ENCODE data around the gene AVPR2. TPM values are rescaled to one million over a fixed set of nuclear protein-coding genes. Genes with fewer than 3 reads are reported as not detected.

Gene AVPR2
- total RNA-seq, 1 donor, result not detected

DNA sequence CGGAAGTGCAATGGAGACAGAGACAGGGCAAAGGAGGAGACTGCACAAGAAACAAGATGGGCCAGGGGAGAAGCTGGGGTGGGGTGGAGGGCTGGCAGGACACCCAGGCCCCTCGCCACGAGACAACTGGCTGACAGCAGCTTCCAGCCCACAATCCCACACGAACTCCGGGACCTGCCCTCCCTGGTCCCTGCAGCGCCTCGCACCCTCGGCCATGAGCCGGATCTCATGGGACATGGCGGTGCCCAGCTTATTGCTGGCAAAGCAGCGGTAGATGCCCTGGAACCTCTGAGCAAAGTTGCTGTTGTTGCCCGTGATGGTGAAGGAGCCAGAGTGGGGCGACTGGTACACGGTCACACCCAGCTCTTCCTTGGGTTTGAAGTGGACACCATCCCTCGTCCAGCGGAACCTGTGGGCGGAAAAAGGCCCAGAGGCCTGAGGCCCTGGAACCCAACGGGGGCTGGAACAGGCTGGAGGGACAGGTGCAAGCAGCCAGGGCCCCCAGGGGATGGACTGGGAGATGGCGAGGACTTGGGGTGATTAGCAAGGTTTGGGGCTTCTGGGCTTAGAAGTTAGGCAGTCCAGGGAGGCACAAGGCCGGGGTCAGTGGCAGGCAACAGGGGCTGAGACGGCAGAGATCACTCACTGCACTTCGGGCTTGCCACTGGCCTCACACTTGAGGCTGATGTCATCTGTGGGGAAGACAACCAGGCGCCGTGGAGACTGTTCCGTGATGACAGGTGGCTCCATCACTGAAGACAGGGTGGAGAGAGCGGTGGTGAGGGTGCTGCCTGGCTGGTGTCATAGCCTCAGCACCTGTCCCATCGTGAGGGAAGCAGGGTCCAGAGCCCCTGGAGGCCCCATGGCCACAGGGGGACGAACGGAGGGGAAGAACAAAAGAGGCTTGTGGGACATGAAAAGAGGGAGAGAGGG, 32.3 kb upstream of the AVPR2 start:
- Histone ChIP-seq H3K27me3 (ENCODE audit: insufficient read depth, low read length) (peaks cover 7% of the 10 kb centered on the region), H3K36me3 (ENCODE audit: insufficient read depth, low read length) (no peaks in the 10 kb centered on the region), H4K20me1 (ENCODE audit: insufficient read depth, low read length) (peaks cover 9% of the 10 kb centered on the region), H3K4me3 (ENCODE audit: insufficient read depth, low read length) (no peak overlapping the region), H3K27ac (ENCODE audit: low read depth, low read length) (no peak overlapping the region), H2AFZ (ENCODE audit: low read length) (no peak overlapping the region), H3K4me1 (ENCODE audit: insufficient read depth, low read length) (no peaks in the 10 kb centered on the region), H3K79me2 (ENCODE audit: insufficient read depth, low read length) (no peaks in the 10 kb centered on the region), H3K4me2 (ENCODE audit: insufficient read depth, low read length) (no peak overlapping the region), H3K9me3 (ENCODE audit: low read depth, low read length) (no peaks in the 10 kb centered on the region)
- TF ChIP-seq, protein P1, sequence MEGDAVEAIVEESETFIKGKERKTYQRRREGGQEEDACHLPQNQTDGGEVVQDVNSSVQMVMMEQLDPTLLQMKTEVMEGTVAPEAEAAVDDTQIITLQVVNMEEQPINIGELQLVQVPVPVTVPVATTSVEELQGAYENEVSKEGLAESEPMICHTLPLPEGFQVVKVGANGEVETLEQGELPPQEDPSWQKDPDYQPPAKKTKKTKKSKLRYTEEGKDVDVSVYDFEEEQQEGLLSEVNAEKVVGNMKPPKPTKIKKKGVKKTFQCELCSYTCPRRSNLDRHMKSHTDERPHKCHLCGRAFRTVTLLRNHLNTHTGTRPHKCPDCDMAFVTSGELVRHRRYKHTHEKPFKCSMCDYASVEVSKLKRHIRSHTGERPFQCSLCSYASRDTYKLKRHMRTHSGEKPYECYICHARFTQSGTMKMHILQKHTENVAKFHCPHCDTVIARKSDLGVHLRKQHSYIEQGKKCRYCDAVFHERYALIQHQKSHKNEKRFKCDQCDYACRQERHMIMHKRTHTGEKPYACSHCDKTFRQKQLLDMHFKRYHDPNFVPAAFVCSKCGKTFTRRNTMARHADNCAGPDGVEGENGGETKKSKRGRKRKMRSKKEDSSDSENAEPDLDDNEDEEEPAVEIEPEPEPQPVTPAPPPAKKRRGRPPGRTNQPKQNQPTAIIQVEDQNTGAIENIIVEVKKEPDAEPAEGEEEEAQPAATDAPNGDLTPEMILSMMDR (IDR thresholded peaks at IDR 0.05; ENCODE audit: extremely low read depth, low read depth, low read length), result no peak
- DNase-seq (ENCODE audit: insufficient read length, low spot score, missing footprints), result peak; percentile 67

DNA sequence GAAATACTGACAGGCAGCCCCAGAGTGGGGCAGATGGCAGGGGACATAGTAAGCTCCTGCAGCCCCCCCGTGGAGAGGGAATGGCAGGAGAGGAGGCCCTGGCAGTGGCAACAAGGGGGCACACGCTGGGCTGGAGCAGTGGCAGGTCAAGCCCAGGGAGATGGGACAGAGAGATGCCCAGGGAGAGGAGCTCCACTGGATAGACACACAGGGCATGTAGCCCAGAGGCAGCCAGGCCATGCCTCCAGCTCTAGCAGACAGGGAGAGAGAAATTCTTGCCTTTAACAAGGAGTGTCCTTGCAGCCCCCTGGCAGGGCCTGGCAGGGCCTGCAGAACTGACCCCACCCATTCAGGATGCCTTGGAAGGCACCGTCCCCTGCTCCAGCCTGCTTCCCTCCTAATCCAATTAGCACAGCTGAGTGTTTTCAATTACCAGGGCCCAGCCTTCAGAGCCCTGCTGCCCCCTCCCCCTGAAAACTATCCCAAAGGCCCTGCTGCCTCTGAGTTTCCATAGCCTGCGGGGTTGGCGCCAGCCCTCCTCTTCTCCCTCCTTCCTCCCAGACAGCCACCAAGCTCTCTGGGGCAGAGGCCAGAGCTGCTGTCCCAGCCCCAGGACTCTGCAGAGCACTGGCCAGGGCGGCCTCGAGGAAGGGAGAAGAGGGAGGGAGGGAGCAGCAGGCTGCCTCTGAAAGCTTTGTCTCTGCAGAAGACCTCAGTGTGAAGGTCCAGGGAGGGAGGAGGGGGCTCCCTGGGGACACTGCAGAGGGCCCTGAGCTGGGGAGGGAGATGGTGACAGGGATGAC, 31.0 kb upstream of the AVPR2 start:
- H3K27ac ChIP-seq (ENCODE audit: low read depth, low read length), result no peak overlapping the region
- H3K27me3 ChIP-seq (ENCODE audit: insufficient read depth, low read length), result peaks cover 17% of the 10 kb centered on the region
- TF ChIP-seq, protein P1 (IDR thresholded peaks at IDR 0.05; ENCODE audit: extremely low read depth, low read depth, low read length), result no peak
- H3K79me2 ChIP-seq (ENCODE audit: insufficient read depth, low read length), result no peaks in the 10 kb centered on the region
- no peaks in the 10 kb centered on the region for H3K4me1 ChIP-seq (ENCODE audit: insufficient read depth, low read length)
- no peak overlapping the region for H3K4me2 ChIP-seq (ENCODE audit: insufficient read depth, low read length)
- no peak overlapping the region for H2AFZ ChIP-seq (ENCODE audit: low read length)
- peaks cover 9% of the 10 kb centered on the region for H4K20me1 ChIP-seq (ENCODE audit: insufficient read depth, low read length)
- H3K9me3 ChIP-seq (ENCODE audit: low read depth, low read length), result no peaks in the 10 kb centered on the region
- H3K4me3 ChIP-seq (ENCODE audit: insufficient read depth, low read length), result no peak overlapping the region
- no peaks in the 10 kb centered on the region for H3K36me3 ChIP-seq (ENCODE audit: insufficient read depth, low read length)
- peak; percentile 73 for DNase-seq (ENCODE audit: insufficient read length, low spot score, missing footprints)

- Histone ChIP-seq H3K4me1 (ENCODE audit: insufficient read depth, low read length) (no peaks in the 10 kb centered on the region), H2AFZ (ENCODE audit: low read length) (no peak overlapping the region), H3K27me3 (ENCODE audit: insufficient read depth, low read length) (peaks cover 19% of the 10 kb centered on the region), H3K4me2 (ENCODE audit: insufficient read depth, low read length) (no peak overlapping the region), H3K9me3 (ENCODE audit: low read depth, low read length) (no peaks in the 10 kb centered on the region), H3K36me3 (ENCODE audit: insufficient read depth, low read length) (no peaks in the 10 kb centered on the region), H3K4me3 (ENCODE audit: insufficient read depth, low read length) (no peak overlapping the region), H3K79me2 (ENCODE audit: insufficient read depth, low read length) (no peaks in the 10 kb centered on the region), H4K20me1 (ENCODE audit: insufficient read depth, low read length) (peaks cover 9% of the 10 kb centered on the region), H3K27ac (ENCODE audit: low read depth, low read length) (no peak overlapping the region)
- TF ChIP-seq, protein P1 (IDR thresholded peaks at IDR 0.05; ENCODE audit: extremely low read depth, low read depth, low read length), result no peak
- no peak for DNase-seq (ENCODE audit: insufficient read length, low spot score, missing footprints)
Observed at GRCh38 chrX:153874085-153874365, 30.4 kb upstream of the AVPR2 start.
